Fibroblast of lung (primary cell): ENCODE data around the gene SH3RF1.

Source experiments
- EZH2 ChIP-seq: IDR thresholded peaks from 2 replicates; pipeline ENCODE4 v1.5.1; 2012; ENCODE audit warnings: low read length, control low read depth, mild to moderate bottlenecking; ENCODE audit errors: missing control alignments
- TF ChIP-seq, protein P1 (sequence below), 2 donors: IDR thresholded peaks in 1 of 2; conservative IDR thresholded peaks in 1 of 2; 1 replicate in 1 of 2; 2 replicates in 1 of 2; pipeline ENCODE4 v1.5.1; 2011 to 2012; ENCODE audit warnings: low read length in 2 of 2, control low read depth in 1 of 2, inconsistent platforms in 1 of 2, low read depth in 1 of 2, mild to moderate bottlenecking in 1 of 2

DNA sequence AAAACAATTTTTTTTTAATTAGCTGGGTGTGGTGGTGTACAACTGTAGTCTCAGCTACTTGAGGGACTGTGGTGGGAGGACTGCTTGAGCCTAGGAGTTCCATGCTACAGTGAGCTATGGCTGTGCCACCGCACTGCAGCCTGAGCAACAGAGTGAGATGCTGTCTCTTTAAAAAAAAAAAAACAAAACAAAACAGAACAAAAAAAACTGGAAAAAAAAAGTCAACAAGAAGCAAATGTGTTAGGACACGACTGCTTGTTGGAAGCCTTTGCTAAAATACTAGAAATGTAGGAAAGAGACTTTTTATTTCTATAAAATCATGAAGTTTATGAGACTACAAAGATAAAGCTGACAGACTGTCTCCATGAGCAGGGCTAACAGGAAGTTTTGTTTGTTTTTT is 87.2 kb downstream of the SH3RF1 start:
- TF ChIP-seq, protein P1, sequence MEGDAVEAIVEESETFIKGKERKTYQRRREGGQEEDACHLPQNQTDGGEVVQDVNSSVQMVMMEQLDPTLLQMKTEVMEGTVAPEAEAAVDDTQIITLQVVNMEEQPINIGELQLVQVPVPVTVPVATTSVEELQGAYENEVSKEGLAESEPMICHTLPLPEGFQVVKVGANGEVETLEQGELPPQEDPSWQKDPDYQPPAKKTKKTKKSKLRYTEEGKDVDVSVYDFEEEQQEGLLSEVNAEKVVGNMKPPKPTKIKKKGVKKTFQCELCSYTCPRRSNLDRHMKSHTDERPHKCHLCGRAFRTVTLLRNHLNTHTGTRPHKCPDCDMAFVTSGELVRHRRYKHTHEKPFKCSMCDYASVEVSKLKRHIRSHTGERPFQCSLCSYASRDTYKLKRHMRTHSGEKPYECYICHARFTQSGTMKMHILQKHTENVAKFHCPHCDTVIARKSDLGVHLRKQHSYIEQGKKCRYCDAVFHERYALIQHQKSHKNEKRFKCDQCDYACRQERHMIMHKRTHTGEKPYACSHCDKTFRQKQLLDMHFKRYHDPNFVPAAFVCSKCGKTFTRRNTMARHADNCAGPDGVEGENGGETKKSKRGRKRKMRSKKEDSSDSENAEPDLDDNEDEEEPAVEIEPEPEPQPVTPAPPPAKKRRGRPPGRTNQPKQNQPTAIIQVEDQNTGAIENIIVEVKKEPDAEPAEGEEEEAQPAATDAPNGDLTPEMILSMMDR (conservative IDR thresholded peaks at IDR 0.05 in 1 of 2, IDR thresholded peaks at IDR 0.05 in 1 of 2; ENCODE audit: low read depth in 1 of 2, low read length in 2 of 2): no peak
- TF ChIP-seq EZH2: no peak
